IgD-negative memory B cell (primary cell): ENCODE measurements around the gene PEBP1. TPM values are rescaled to one million over a fixed set of nuclear protein-coding genes. Genes with fewer than 3 reads are reported as not detected.
A peak's percentile ranks its signal among the peaks of the same experiment; 100 is the strongest.
"Not testable (repeated sequence)": the region's sequence is repeated elsewhere in the genome, so short reads cannot be mapped to it uniquely, and the experiment has no call there.

Source experiments
- H3K27ac Mint-ChIP-seq, 3 donors: one replicate each; pipeline ENCODE4 v1.8.0; 2020 to 2022; ENCODE audit warnings: mild to moderate bottlenecking in 3 of 3, mixed read lengths in 3 of 3, moderate library complexity in 1 of 3
- H3K27me3 Mint-ChIP-seq: one replicate; pipeline ENCODE4 v1.8.0; 2021; ENCODE audit warnings: mixed read lengths
- H3K36me3 Mint-ChIP-seq: one replicate; pipeline ENCODE4 v1.8.0; 2020; ENCODE audit warnings: mild to moderate bottlenecking, mixed read lengths
- H3K4me1 Mint-ChIP-seq, 3 donors: one replicate each; pipeline ENCODE4 v1.8.0; 2020 to 2022; ENCODE audit warnings: mixed read lengths in 3 of 3, mild to moderate bottlenecking in 1 of 3
- H3K4me3 Mint-ChIP-seq, 4 donors: one replicate each; pipeline ENCODE4 v1.8.0; 2020 to 2022; ENCODE audit warnings: mild to moderate bottlenecking in 4 of 4, mixed read lengths in 4 of 4, moderate library complexity in 3 of 4
- H3K9me3 Mint-ChIP-seq, 3 donors: one replicate each; pipeline ENCODE4 v1.8.0; 2020 to 2021; ENCODE audit warnings: mixed read lengths in 3 of 3, mild to moderate bottlenecking in 1 of 3
- polyA plus RNA-seq: library from polyadenylated mRNA; unstranded; fragments of 300-500 nt; fragmentation: Illumina TruSeq; gene quantifications from one replicate; pipeline ENCODE4 v1.2.3, GENCODE V29; 2021

Gene PEBP1
- polyA plus RNA-seq, 1 donor from 2014 or later = 281 TPM

GRCh38 chr12:118120579-118121363 lies 15.2 kb upstream of the PEBP1 start:
- peaks cover 0 to 4% (median 0%) of the 10 kb centered on the region in 3 donors for H3K4me1 Mint-ChIP-seq
- no peaks in the 10 kb centered on the region for H3K27me3 Mint-ChIP-seq
- no peaks in the 10 kb centered on the region for H3K9me3 Mint-ChIP-seq
- H3K36me3 Mint-ChIP-seq = peaks cover 4% of the 10 kb centered on the region
- no peak overlapping the region for H3K4me3 Mint-ChIP-seq
- no peak overlapping the region for H3K27ac Mint-ChIP-seq

GRCh38 chr12:118122264-118122663 lies 13.7 kb upstream of the PEBP1 start:
- Mint-ChIP-seq H3K36me3 (peaks cover 3% of the 10 kb centered on the region), H3K9me3 (no peaks in the 10 kb centered on the region), H3K4me1 (peaks cover 0 to 4% (median 0%) of the 10 kb centered on the region in 3 donors), H3K27ac (no peak overlapping the region), H3K4me3 (no peak overlapping the region), H3K27me3 (no peaks in the 10 kb centered on the region)

GRCh38 chr12:118124333-118124874 lies 11.5 kb upstream of the PEBP1 start:
- peaks cover 3% of the 10 kb centered on the region for H3K36me3 Mint-ChIP-seq
- H3K27me3 Mint-ChIP-seq = no peaks in the 10 kb centered on the region
- H3K9me3 Mint-ChIP-seq = no peaks in the 10 kb centered on the region
- H3K4me1 Mint-ChIP-seq = peaks cover 0 to 4% (median 0%) of the 10 kb centered on the region in 3 donors
- H3K4me3 Mint-ChIP-seq = no peak overlapping the region
- H3K27ac Mint-ChIP-seq = peak overlapping the region in 1 of 3 donors; percentile 7

- Mint-ChIP-seq H3K27ac (no peak overlapping the region), H3K27me3 (no peaks in the 10 kb centered on the region), H3K4me1 (peaks cover 0 to 2% (median 0%) of the 10 kb centered on the region in 3 donors), H3K36me3 (peaks cover 3% of the 10 kb centered on the region), H3K9me3 (no peaks in the 10 kb centered on the region), H3K4me3 (no peak overlapping the region)
Observed at GRCh38 chr12:118125743-118126118, 10.2 kb upstream of the PEBP1 start.

GRCh38 chr12:118126119-118126757 lies 9.7 kb upstream of the PEBP1 start:
- H3K4me3 Mint-ChIP-seq = no peak overlapping the region
- H3K9me3 Mint-ChIP-seq = no peaks in the 10 kb centered on the region
- H3K27me3 Mint-ChIP-seq = no peaks in the 10 kb centered on the region
- no peaks in the 10 kb centered on the region for H3K4me1 Mint-ChIP-seq
- H3K36me3 Mint-ChIP-seq = peaks cover 3% of the 10 kb centered on the region
- H3K27ac Mint-ChIP-seq = no peak overlapping the region

- Mint-ChIP-seq H3K27me3 (no peaks in the 10 kb centered on the region), H3K4me1 (peaks cover 2 to 4% (median 2%) of the 10 kb centered on the region in 3 donors), H3K9me3 (no peaks in the 10 kb centered on the region), H3K36me3 (peaks cover 3% of the 10 kb centered on the region), H3K4me3 (no peak overlapping the region), H3K27ac (no peak overlapping the region)
Observed at GRCh38 chr12:118127867-118128266, 8.1 kb upstream of the PEBP1 start.

GRCh38 chr12:118129436-118129835 lies 6.5 kb upstream of the PEBP1 start:
- not testable (repeated sequence) for H3K27ac Mint-ChIP-seq, H3K9me3 Mint-ChIP-seq, H3K36me3 Mint-ChIP-seq, H3K4me1 Mint-ChIP-seq, H3K27me3 Mint-ChIP-seq
- peak overlapping the region in 1 of 4 donors; percentile 57 for H3K4me3 Mint-ChIP-seq

- Mint-ChIP-seq H3K9me3 (no peaks in the 10 kb centered on the region), H3K27me3 (no peaks in the 10 kb centered on the region), H3K36me3 (peaks cover 3% of the 10 kb centered on the region), H3K27ac (peak overlapping the region; percentile 44 to 78 (median 64)), H3K4me1 (peaks cover 17 to 21% (median 17%) of the 10 kb centered on the region in 3 donors), H3K4me3 (peak overlapping the region; percentile 90 to 96 (median 94))
Observed at GRCh38 chr12:118136559-118137003, 657 bp downstream of the PEBP1 start.

- H3K27me3 Mint-ChIP-seq = no peaks in the 10 kb centered on the region
- peak overlapping the region; percentile 44 to 87 (median 64) for H3K27ac Mint-ChIP-seq
Observed at GRCh38 chr12:118137148-118137678, 1.3 kb downstream of the PEBP1 start.

GRCh38 chr12:118140825-118141224 lies 4.9 kb downstream of the PEBP1 start:
- peaks cover 15% of the 10 kb centered on the region for H3K36me3 Mint-ChIP-seq

More at GRCh38 chr12:118137148-118137678, 1.3 kb downstream of the PEBP1 start:
- peaks cover 6% of the 10 kb centered on the region for H3K36me3 Mint-ChIP-seq
- H3K4me1 Mint-ChIP-seq = peaks cover 14 to 19% (median 15%) of the 10 kb centered on the region in 3 donors
- peak overlapping the region; percentile 90 to 96 (median 94) for H3K4me3 Mint-ChIP-seq
- no peaks in the 10 kb centered on the region for H3K9me3 Mint-ChIP-seq

GRCh38 chr12:118144499-118144898 lies 8.6 kb downstream of the PEBP1 start:
- Mint-ChIP-seq H3K27me3 (no peaks in the 10 kb centered on the region), H3K9me3 (no peaks in the 10 kb centered on the region), H3K4me1 (peaks cover 12 to 19% (median 14%) of the 10 kb centered on the region in 3 donors), H3K36me3 (peaks cover 17% of the 10 kb centered on the region), H3K27ac (peak overlapping the region in 2 of 3 donors; percentile 59 to 92), H3K4me3 (no peak overlapping the region)

More at GRCh38 chr12:118140825-118141224, 4.9 kb downstream of the PEBP1 start:
- H3K27ac Mint-ChIP-seq = peak overlapping the region in 1 of 3 donors; percentile 23
- no peak overlapping the region for H3K4me3 Mint-ChIP-seq
- peaks cover 21 to 26% (median 26%) of the 10 kb centered on the region in 3 donors for H3K4me1 Mint-ChIP-seq
- no peaks in the 10 kb centered on the region for H3K27me3 Mint-ChIP-seq
- no peaks in the 10 kb centered on the region for H3K9me3 Mint-ChIP-seq

- no peaks in the 10 kb centered on the region for H3K9me3 Mint-ChIP-seq
- H3K4me1 Mint-ChIP-seq = peaks cover 12 to 19% (median 14%) of the 10 kb centered on the region in 3 donors
- H3K27me3 Mint-ChIP-seq = no peaks in the 10 kb centered on the region
- H3K27ac Mint-ChIP-seq = peak overlapping the region; percentile 6 to 68 (median 11)
- peak overlapping the region in 2 of 4 donors; percentile 65 to 71 for H3K4me3 Mint-ChIP-seq
- H3K36me3 Mint-ChIP-seq = peaks cover 17% of the 10 kb centered on the region
Observed at GRCh38 chr12:118145113-118145797, 9.3 kb downstream of the PEBP1 start.

GRCh38 chr12:118145798-118146156 lies 9.9 kb downstream of the PEBP1 start:
- Mint-ChIP-seq H3K27ac (peak overlapping the region in 2 of 3 donors; percentile 6 to 68), H3K36me3 (peaks cover 17% of the 10 kb centered on the region), H3K27me3 (no peaks in the 10 kb centered on the region), H3K9me3 (no peaks in the 10 kb centered on the region), H3K4me1 (peaks cover 12 to 19% (median 14%) of the 10 kb centered on the region in 3 donors), H3K4me3 (peak overlapping the region in 1 of 4 donors; percentile 71)

GRCh38 chr12:118148287-118148686 lies 12.4 kb downstream of the PEBP1 start:
- Mint-ChIP-seq H3K4me3 (no peak overlapping the region), H3K9me3 (no peaks in the 10 kb centered on the region), H3K27me3 (no peaks in the 10 kb centered on the region), H3K27ac (peak overlapping the region in 1 of 3 donors; percentile 51), H3K4me1 (peaks cover 9 to 15% (median 11%) of the 10 kb centered on the region in 3 donors), H3K36me3 (peaks cover 8% of the 10 kb centered on the region)
